ENCODE data around the gene MRPL10.

MRPL10 gene

DNA sequence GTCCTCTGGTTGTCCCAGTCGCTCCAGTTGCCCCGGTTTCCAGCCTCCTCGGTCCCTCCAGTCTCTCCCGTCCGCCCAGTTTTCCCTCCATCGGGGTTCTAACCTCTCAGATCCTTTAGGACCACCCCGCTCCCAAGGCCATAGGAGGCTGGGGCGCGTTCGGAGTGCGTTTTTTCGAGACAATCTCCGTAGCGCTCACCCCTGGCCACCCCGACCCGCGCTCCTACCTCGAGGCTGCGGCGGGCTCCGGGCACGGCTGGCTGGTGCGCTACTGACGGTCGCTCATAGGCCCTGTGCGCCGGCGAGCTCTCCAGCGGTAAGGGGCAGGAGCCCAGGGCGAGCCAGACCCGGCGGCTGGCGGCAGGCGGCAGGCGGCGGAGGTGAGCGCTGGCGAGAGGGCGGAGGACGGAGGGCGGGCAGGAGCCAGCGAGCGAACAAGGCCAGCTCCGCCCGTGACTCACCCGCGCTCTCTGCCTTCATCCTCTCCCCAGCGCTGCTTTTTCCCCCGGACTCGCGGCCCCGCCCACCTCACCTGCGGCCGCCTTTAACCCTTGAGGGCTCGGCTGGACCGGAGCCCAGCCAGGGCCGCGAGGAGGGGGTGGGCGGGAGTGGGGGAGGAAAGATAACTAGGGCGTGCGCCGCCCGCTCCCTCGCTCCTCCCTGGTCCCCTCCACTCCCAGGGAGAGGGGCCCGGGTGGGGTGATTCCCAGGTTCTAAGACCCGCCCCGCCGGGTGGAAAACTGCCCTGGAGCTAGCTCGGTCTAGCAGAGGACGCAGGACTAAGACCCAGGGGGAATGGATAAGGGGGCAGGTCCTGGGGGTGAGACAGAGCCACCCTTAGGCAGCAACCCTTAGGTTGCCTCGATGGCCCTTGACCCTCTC, 19.6 kb upstream of the MRPL10 start, which contains the start of gene SP6:
TSS of gene SP6 (minus strand) at position 472 of the 882 bp plus-strand sequence. CDS start 2,734 bp downstream, outside the sequence.
- Histone ChIP-seq H3K27ac (replicated peaks) (no peak within 1 kb of the TSS), H3K27me3 (ENCODE audit: insufficient read depth, poor library complexity, severe bottlenecking) (peaks cover 85% of the 10 kb centered on the region), H3K4me3 (replicated peaks; ENCODE audit: insufficient read depth, low read length) (no peak within 1 kb of the TSS)
- TF ChIP-seq, protein P1, sequence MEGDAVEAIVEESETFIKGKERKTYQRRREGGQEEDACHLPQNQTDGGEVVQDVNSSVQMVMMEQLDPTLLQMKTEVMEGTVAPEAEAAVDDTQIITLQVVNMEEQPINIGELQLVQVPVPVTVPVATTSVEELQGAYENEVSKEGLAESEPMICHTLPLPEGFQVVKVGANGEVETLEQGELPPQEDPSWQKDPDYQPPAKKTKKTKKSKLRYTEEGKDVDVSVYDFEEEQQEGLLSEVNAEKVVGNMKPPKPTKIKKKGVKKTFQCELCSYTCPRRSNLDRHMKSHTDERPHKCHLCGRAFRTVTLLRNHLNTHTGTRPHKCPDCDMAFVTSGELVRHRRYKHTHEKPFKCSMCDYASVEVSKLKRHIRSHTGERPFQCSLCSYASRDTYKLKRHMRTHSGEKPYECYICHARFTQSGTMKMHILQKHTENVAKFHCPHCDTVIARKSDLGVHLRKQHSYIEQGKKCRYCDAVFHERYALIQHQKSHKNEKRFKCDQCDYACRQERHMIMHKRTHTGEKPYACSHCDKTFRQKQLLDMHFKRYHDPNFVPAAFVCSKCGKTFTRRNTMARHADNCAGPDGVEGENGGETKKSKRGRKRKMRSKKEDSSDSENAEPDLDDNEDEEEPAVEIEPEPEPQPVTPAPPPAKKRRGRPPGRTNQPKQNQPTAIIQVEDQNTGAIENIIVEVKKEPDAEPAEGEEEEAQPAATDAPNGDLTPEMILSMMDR (IDR thresholded peaks at IDR 0.05; ENCODE audit: insufficient read depth, low read length): no peak
- no peak for TF ChIP-seq SPI1 (IDR thresholded peaks at IDR 0.05; ENCODE audit: borderline replicate concordance, low read depth)
- TF ChIP-seq POLR2AphosphoS5 (IDR thresholded peaks at IDR 0.05; ENCODE audit: low read depth): no peak
- no peak for TF ChIP-seq GABPA (IDR thresholded peaks at IDR 0.05; ENCODE audit: low read depth)
- TF ChIP-seq REST (IDR thresholded peaks at IDR 0.05; ENCODE audit: insufficient replicate concordance, low read depth): no peak
- DNase-seq (ENCODE audit: low read depth in 1 of 2, low spot score in 1 of 2): peak in 1 of 2 experiments; percentile 9

GRCh38 chr17:47850373-47850691, 19.0 kb upstream of the MRPL10 start:
- no peak overlapping the region for H3K27ac ChIP-seq (replicated peaks)

DNA sequence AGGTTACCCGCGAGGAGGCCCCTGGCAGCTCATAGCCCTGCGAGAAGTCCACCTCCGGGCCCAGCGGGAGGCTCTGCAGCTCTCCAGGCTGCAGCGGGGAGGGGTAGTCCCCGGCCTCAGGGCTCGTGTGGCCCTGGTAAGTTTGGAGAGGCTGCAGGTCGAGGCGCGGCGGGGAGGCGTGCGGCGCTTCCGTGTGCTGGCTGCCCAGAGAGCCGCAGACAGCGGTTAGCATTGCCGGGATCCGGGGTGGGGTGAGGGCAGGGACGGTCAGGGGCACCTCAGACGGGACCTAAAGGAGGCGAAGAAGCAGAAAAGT, 16.8 kb upstream of the MRPL10 start:
- Histone ChIP-seq H3K27me3 (ENCODE audit: insufficient read depth, poor library complexity, severe bottlenecking) (peaks cover 73% of the 10 kb centered on the region), H3K4me3 (replicated peaks; ENCODE audit: insufficient read depth, low read length) (no peak overlapping the region), H3K27ac (replicated peaks) (no peak overlapping the region)
- TF ChIP-seq POLR2AphosphoS5 (IDR thresholded peaks at IDR 0.05; ENCODE audit: low read depth) (no peak), SPI1 (IDR thresholded peaks at IDR 0.05; ENCODE audit: borderline replicate concordance, low read depth) (no peak), REST (IDR thresholded peaks at IDR 0.05; ENCODE audit: insufficient replicate concordance, low read depth) (no peak), GABPA (IDR thresholded peaks at IDR 0.05; ENCODE audit: low read depth) (no peak)
- TF ChIP-seq, protein P1 (IDR thresholded peaks at IDR 0.05; ENCODE audit: insufficient read depth, low read length): no peak
- no peak for DNase-seq (ENCODE audit: low read depth in 1 of 2, low spot score in 1 of 2)

More at GRCh38 chr17:47850373-47850691, 19.0 kb upstream of the MRPL10 start:
- Histone ChIP-seq H3K4me3 (replicated peaks; ENCODE audit: insufficient read depth, low read length) (no peak overlapping the region), H3K27me3 (ENCODE audit: insufficient read depth, poor library complexity, severe bottlenecking) (peaks cover 86% of the 10 kb centered on the region)
- TF ChIP-seq, protein P1 (IDR thresholded peaks at IDR 0.05; ENCODE audit: insufficient read depth, low read length): no peak
- TF ChIP-seq REST (IDR thresholded peaks at IDR 0.05; ENCODE audit: insufficient replicate concordance, low read depth) (no peak), POLR2AphosphoS5 (IDR thresholded peaks at IDR 0.05; ENCODE audit: low read depth) (no peak), SPI1 (IDR thresholded peaks at IDR 0.05; ENCODE audit: borderline replicate concordance, low read depth) (no peak), GABPA (IDR thresholded peaks at IDR 0.05; ENCODE audit: low read depth) (no peak)
- DNase-seq (ENCODE audit: low read depth in 1 of 2, low spot score in 1 of 2): no peak
